Body of pancreas (tissue), 4 donors: Measurements from ENCODE around the gene ADAMTS15.

Source experiments
- POLR2A ChIP-seq, 3 donors: fragments of 450-650 bp; IDR thresholded peaks; one replicate each; pipeline ENCODE4 v1.6.1; 2016; ENCODE audit warnings: antibody characterized with exemption in 3 of 3, mild to moderate bottlenecking in 2 of 3
- TF ChIP-seq, protein P1 (sequence below), 7 experiments: fragments of 450-650 bp in 4 of 7; fragments of 200-600 bp in 3 of 7; sonication (generic) in 3 of 7; IDR thresholded peaks; one replicate each; pipeline ENCODE4 v1.5.1; 2016 to 2019; ENCODE audit warnings: antibody characterized with exemption in 7 of 7

DNA sequence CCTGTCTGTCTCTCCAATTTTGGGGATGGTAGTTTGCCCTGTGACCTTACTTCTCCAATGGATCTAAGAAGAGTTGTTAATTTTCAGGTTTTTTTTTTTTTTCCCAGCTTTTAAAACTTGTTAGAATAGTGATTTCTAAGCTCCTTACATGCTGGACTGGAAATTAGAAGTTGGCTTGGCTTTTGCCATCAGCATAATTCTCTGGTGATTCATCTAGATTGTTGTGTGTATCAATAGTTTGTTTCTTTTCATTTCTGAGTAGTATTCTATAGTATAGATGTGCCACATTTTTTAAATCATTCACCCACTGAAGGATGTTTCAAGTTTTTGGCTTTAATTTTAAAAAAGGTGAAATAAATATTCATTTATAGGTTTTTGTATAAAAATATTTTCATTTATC lies 51.4 kb downstream of the ADAMTS15 start:
- no peak for TF ChIP-seq POLR2A (IDR thresholded peaks at IDR 0.05)
- TF ChIP-seq, protein P1, sequence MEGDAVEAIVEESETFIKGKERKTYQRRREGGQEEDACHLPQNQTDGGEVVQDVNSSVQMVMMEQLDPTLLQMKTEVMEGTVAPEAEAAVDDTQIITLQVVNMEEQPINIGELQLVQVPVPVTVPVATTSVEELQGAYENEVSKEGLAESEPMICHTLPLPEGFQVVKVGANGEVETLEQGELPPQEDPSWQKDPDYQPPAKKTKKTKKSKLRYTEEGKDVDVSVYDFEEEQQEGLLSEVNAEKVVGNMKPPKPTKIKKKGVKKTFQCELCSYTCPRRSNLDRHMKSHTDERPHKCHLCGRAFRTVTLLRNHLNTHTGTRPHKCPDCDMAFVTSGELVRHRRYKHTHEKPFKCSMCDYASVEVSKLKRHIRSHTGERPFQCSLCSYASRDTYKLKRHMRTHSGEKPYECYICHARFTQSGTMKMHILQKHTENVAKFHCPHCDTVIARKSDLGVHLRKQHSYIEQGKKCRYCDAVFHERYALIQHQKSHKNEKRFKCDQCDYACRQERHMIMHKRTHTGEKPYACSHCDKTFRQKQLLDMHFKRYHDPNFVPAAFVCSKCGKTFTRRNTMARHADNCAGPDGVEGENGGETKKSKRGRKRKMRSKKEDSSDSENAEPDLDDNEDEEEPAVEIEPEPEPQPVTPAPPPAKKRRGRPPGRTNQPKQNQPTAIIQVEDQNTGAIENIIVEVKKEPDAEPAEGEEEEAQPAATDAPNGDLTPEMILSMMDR (IDR thresholded peaks at IDR 0.05): no peak
